ENCODE results near the gene FRAT1.

DNA sequence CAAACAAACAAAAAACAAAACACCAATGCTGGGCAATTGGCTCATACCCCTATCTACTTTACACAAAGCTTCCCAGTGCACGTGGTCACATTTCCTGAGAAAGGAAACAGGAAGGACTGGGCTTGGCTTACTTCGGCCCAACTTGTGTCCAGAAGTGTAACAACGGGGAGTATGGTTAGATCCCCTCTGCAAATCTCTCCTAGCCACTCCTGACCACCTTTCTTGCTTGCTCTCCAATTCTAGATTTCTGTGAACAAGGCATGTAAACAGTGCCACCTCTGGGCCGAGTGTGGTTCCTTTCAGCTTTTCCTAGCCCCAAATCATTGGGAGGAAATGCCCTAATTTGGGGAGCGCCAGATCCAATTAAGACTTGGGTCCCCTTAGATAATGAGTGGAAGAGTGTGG is 36.5 kb downstream of the FRAT1 start:
- TF ChIP-seq, protein P1, sequence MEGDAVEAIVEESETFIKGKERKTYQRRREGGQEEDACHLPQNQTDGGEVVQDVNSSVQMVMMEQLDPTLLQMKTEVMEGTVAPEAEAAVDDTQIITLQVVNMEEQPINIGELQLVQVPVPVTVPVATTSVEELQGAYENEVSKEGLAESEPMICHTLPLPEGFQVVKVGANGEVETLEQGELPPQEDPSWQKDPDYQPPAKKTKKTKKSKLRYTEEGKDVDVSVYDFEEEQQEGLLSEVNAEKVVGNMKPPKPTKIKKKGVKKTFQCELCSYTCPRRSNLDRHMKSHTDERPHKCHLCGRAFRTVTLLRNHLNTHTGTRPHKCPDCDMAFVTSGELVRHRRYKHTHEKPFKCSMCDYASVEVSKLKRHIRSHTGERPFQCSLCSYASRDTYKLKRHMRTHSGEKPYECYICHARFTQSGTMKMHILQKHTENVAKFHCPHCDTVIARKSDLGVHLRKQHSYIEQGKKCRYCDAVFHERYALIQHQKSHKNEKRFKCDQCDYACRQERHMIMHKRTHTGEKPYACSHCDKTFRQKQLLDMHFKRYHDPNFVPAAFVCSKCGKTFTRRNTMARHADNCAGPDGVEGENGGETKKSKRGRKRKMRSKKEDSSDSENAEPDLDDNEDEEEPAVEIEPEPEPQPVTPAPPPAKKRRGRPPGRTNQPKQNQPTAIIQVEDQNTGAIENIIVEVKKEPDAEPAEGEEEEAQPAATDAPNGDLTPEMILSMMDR (IDR thresholded peaks at IDR 0.05), result peak in 3 of 4 experiments; percentile 39 to 65 (median 62)
- TF ChIP-seq POLR2A (IDR thresholded peaks at IDR 0.05), result no peak
- peak; percentile 41 for TF ChIP-seq POLR2AphosphoS5 (IDR thresholded peaks at IDR 0.05)

All from prostate gland (tissue), 2 donors.